H1 (cell line): ENCODE data around the gene CCNL2.

Experiments
- POLR2AphosphoS5 ChIP-seq: IDR thresholded peaks from 2 replicates; pipeline ENCODE4 v1.6.1; 2011; ENCODE audit warnings: low read depth, low read length
- RAD21 ChIP-seq, 2 experiments: IDR thresholded peaks in 1 of 2; conservative IDR thresholded peaks in 1 of 2; 2 replicates each; pipeline ENCODE4 v1.6.1; 2011; ENCODE audit warnings: low read depth in 2 of 2, low read length in 2 of 2, improper control_type of control experiment in 1 of 2, inconsistent platforms in 1 of 2, mild to moderate bottlenecking in 1 of 2, moderate library complexity in 1 of 2
- SIRT6 ChIP-seq: IDR thresholded peaks from one replicate; pipeline ENCODE4 v1.7.1; 2012; ENCODE audit warnings: low read length, inconsistent platforms
- SP1 ChIP-seq: IDR thresholded peaks from 2 replicates; pipeline ENCODE4 v1.6.1; 2011; ENCODE audit warnings: low read depth, low read length

DNA sequence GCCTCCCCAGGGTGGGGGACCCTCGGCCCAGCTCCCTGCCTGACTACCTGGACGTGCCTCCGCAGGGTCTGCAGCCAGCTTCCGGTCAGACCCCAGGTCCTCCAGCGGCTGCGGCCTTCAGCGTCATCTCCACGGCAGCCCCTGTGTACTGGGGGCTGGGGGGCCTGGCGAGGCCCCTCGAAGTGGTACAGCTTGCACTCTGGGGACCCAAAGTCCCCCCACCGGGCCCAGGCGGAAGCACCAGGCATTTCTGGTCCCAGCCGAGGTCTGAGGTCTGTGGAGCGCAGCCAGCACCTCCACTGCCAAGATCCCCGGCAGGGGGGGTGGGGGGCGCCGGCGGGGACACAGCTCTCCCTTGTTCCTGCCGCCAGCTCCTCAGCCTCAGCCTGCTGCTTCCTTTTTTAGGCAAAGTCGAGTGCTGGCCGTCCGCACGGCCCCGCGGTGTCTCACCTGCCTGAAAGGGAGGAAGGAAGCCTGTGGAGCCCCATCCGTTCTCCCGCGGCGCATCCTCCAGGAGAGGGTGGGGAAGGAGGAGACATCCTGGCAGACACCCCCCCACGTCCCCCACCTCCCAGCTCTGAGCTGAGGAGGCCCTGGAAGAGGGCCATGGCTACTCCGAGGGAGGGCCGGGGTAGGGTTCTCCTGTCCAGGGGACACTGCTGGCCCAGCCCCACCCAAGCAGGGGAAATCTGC is 35.1 kb upstream of the CCNL2 start:
- TF ChIP-seq SIRT6 (no peak), RAD21 (IDR thresholded peaks at IDR 0.05 in 1 of 2, conservative IDR thresholded peaks at IDR 0.05 in 1 of 2; ENCODE audit: low read depth in 2 of 2, low read length in 2 of 2) (no peak; a peak in 1 of 4 replicates), POLR2AphosphoS5 (no peak), SP1 (no peak)
